Measurements from ENCODE around the gene AMTN. TPM values are rescaled to one million over a fixed set of nuclear protein-coding genes. Genes with fewer than 3 reads are reported as not detected.

Gene AMTN
- polyA plus RNA-seq, 2 of the 4 experiments (the other 2 are of a cell fraction): not detected

GRCh38 chr4:70530997-70531396 is 12.6 kb downstream of the AMTN start:
- Histone ChIP-seq H3K9me3 (no peaks in the 10 kb centered on the region), H3K27ac (no peak overlapping the region), H3K4me3 (no peak overlapping the region), H3K4me2 (no peak overlapping the region), H3K4me1 (no peaks in the 10 kb centered on the region)
- FAIRE-seq (no peak), ATAC-seq (no peak), DNase-seq (ENCODE audit: low read depth in 1 of 2, low spot score in 1 of 2) (no peak)
- 28% methylated on average over 2 of the region's 5 CpGs for WGBS (ENCODE audit: missing lambda C conversion rate)
- TF ChIP-seq SMC3 (IDR thresholded peaks at IDR 0.05) (no peak), MYC (IDR thresholded peaks at IDR 0.05; ENCODE audit: borderline replicate concordance, low read length) (no peak), NR3C1 (IDR thresholded peaks at IDR 0.05) (no peak), FOXS1 (CRISPR knock-in tag; IDR thresholded peaks at IDR 0.05) (no peak), HEYL (CRISPR knock-in tag; IDR thresholded peaks at IDR 0.05) (no peak)
- ChIA-PET CTCF (no interaction called here), POLR2A (no interaction called here)

DNA sequence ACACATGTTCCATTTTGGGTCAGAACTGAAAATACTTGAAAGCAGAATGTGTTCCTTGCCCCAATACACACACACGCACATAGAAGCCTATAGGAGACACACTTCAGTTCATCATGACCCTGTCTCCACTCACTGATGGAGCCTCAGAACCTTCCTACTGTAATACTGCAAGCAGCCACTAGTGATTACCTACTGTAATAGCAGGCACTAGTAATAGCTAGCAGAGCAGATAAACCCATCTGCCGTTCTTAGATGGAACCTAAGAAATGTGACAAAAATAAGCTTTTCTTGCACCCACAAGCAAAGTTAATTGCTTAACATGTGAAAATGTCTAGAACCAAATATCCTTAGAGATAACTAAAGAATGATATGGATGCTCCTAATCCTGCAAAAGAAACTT is 13.6 kb downstream of the AMTN start:
- Histone ChIP-seq H3K27ac (no peak overlapping the region), H3K4me1 (no peaks in the 10 kb centered on the region), H3K9me3 (no peaks in the 10 kb centered on the region), H3K4me3 (no peak overlapping the region), H3K4me2 (no peak overlapping the region)
- CTCF ChIA-PET: no interaction called here
- TF ChIP-seq HES2 (IDR thresholded peaks at IDR 0.05) (no peak), POLR2AphosphoS2 (conservative IDR thresholded peaks at IDR 0.05; ENCODE audit: low read length) (no peak), GATA3 (IDR thresholded peaks at IDR 0.05; ENCODE audit: borderline replicate concordance) (no peak), ESRRA (IDR thresholded peaks at IDR 0.05; ENCODE audit: borderline replicate concordance, low read length) (no peak), JUNB (IDR thresholded peaks at IDR 0.05) (no peak), JUN (IDR thresholded peaks at IDR 0.05) (no peak), SREBF2 (IDR thresholded peaks at IDR 0.05) (no peak), MAFK (IDR thresholded peaks at IDR 0.05; ENCODE audit: partially characterized antibody) (no peak), NR3C1 (IDR thresholded peaks at IDR 0.05) (no peak), EHF (CRISPR knock-in tag; IDR thresholded peaks at IDR 0.05) (no peak), KDM5A (IDR thresholded peaks at IDR 0.05) (no peak), RARB (CRISPR knock-in tag; IDR thresholded peaks at IDR 0.05) (no peak)
- TF ChIP-seq, protein P1, sequence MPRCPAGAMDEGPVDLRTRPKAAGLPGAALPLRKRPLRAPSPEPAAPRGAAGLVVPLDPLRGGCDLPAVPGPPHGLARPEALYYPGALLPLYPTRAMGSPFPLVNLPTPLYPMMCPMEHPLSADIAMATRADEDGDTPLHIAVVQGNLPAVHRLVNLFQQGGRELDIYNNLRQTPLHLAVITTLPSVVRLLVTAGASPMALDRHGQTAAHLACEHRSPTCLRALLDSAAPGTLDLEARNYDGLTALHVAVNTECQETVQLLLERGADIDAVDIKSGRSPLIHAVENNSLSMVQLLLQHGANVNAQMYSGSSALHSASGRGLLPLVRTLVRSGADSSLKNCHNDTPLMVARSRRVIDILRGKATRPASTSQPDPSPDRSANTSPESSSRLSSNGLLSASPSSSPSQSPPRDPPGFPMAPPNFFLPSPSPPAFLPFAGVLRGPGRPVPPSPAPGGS (IDR thresholded peaks at IDR 0.05): no peak
- TF ChIP-seq, protein P2, sequence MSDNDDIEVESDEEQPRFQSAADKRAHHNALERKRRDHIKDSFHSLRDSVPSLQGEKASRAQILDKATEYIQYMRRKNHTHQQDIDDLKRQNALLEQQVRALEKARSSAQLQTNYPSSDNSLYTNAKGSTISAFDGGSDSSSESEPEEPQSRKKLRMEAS (IDR thresholded peaks at IDR 0.05): no peak
- FAIRE-seq (no peak), ATAC-seq (peak in 1 of 2 experiments; percentile 73; a peak in 3 of 6 replicates), DNase-seq (ENCODE audit: low read depth in 1 of 2, low spot score in 1 of 2) (peak in 1 of 2 experiments; percentile 4)
- WGBS (ENCODE audit: missing lambda C conversion rate): 19% methylated on average over 2 of the region's 2 CpGs
- POLR2A ChIA-PET: no interaction called here

- no peak overlapping the region for H3K4me2 ChIP-seq
- no peaks in the 10 kb centered on the region for H3K9me3 ChIP-seq
- DNase-seq (ENCODE audit: low read depth in 1 of 2, low spot score in 1 of 2) (no peak), ATAC-seq (no peak), FAIRE-seq (no peak)
- no peak overlapping the region for H3K4me3 ChIP-seq
- H3K27ac ChIP-seq: no peak overlapping the region
- ChIA-PET POLR2A (no interaction called here), CTCF (no interaction called here)
- no peak for TF ChIP-seq SREBF2 (IDR thresholded peaks at IDR 0.05)
- TF ChIP-seq MAFK (IDR thresholded peaks at IDR 0.05; ENCODE audit: partially characterized antibody): no peak
- no peak for TF ChIP-seq ZC3H11A (IDR thresholded peaks at IDR 0.05)
- TF ChIP-seq, protein P3, sequence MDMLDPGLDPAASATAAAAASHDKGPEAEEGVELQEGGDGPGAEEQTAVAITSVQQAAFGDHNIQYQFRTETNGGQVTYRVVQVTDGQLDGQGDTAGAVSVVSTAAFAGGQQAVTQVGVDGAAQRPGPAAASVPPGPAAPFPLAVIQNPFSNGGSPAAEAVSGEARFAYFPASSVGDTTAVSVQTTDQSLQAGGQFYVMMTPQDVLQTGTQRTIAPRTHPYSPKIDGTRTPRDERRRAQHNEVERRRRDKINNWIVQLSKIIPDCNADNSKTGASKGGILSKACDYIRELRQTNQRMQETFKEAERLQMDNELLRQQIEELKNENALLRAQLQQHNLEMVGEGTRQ (IDR thresholded peaks at IDR 0.05): no peak
- TF ChIP-seq HEYL (CRISPR knock-in tag; IDR thresholded peaks at IDR 0.05): no peak
- TF ChIP-seq SMC3 (IDR thresholded peaks at IDR 0.05): no peak
- TF ChIP-seq PHF8 (IDR thresholded peaks at IDR 0.05; ENCODE audit: borderline replicate concordance, low read depth): no peak
- TF ChIP-seq RARB (CRISPR knock-in tag; IDR thresholded peaks at IDR 0.05): no peak
- no peak for TF ChIP-seq KDM5A (IDR thresholded peaks at IDR 0.05)
- TF ChIP-seq KDM1A (IDR thresholded peaks at IDR 0.05; ENCODE audit: low read depth): no peak
- TF ChIP-seq PBX3 (IDR thresholded peaks at IDR 0.05): no peak
- no peak for TF ChIP-seq TFCP2L1 (CRISPR knock-in tag; IDR thresholded peaks at IDR 0.05)
- no peak for TF ChIP-seq EP300 (IDR thresholded peaks at IDR 0.05)
- no peak for TF ChIP-seq HDAC2 (IDR thresholded peaks at IDR 0.05)
- no peaks in the 10 kb centered on the region for H3K4me1 ChIP-seq
- 37% methylated on average over 2 of the region's 2 CpGs for WGBS (ENCODE audit: missing lambda C conversion rate)
These were observed 14.8 kb downstream of the AMTN start for GRCh38 chr4:70533211-70533610.
